HG02678 (cell line): ENCODE measurements around the gene PDIA5.
"Not testable (repeated sequence)": the region's sequence is repeated elsewhere in the genome, so short reads cannot be mapped to it uniquely, and the experiment has no call there.

Experiments used
- ATAC-seq: cut with Tn5 transposase; IDR thresholded peaks from one replicate; pipeline ENCODE4 v1.9.1; 2021; ENCODE audit warnings: mild to moderate bottlenecking, moderate library complexity; ENCODE audit not compliant: unreplicated experiment

The PDIA5 gene

GRCh38 chr3:123141276-123141675 is 74.5 kb downstream of the PDIA5 start:
- no peak for ATAC-seq

DNA sequence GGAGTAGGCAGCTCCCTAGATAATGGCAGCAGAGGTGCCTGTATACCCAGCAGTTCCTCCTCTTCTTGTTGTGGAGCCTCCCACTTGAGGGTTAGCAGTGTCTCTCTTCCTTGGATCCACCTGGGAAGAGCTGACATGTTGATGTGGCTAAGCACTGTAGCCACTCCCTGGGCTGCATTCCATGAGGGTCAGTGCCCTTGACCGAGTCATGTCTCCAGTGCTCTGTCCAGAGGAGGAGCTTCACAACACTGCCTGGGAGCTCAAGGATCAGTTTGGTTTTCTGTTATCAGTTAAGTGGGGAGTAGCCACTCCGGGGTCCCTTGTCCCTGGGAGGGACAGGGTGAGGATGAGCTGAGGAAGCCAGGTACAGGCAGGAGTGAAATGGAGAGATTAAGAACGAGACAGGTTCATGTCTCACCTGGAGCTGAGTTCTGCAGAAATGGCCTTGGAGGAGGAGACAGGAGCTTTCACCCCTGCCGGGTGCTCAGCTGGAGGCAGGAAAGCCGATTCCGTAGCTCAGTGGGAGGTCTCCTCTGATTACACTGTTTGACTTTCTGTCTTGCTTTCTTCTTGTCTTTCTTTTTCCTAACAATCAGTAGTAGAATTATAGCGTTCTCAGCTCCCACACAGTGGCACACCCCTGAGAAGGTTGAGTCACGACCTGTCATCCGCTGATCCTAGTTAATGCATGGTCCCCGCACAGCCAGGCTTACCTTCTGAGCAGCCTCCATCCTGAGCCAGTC is 77.0 kb downstream of the PDIA5 start:
- no peak for ATAC-seq

- ATAC-seq: no peak
Observed at GRCh38 chr3:123147754-123148535, 81.1 kb downstream of the PDIA5 start.

GRCh38 chr3:123148772-123149171 is 81.9 kb downstream of the PDIA5 start:
- ATAC-seq: no peak

GRCh38 chr3:123149525-123149924 is 82.7 kb downstream of the PDIA5 start:
- ATAC-seq: no peak

- ATAC-seq: no peak
Observed at GRCh38 chr3:123150449-123151215, 83.8 kb downstream of the PDIA5 start.

- no peak for ATAC-seq
Observed at GRCh38 chr3:123151251-123151705, 84.5 kb downstream of the PDIA5 start.

DNA sequence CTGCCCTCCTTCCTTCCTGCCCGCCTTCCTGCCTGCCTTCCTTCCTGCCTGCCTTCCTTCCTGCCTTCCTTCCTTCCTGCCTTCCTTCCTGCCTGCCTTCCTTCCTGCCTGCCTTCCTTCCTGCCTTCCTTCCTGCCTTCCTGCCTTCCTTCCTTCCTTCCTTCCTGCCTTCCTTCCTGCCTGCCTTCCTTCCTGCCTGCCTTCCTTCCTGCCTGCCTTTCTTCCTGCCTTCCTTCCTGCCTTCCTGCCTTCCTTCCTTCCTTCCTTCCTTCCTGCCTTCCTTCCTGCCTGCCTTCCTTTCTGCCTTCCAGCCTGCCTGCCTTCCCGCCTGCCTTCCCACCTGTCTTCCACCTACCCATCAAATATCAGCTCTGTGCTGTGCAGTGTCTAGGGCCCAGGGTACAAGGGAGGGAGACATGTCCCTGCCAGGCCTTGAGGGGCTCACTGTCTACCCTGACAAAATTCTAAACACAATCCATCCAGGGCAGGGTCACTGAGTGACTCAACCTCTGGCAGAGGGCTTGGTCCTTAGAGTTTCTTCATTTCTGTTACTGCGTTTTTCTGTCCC is 85.1 kb downstream of the PDIA5 start:
- not testable (repeated sequence) for ATAC-seq

DNA sequence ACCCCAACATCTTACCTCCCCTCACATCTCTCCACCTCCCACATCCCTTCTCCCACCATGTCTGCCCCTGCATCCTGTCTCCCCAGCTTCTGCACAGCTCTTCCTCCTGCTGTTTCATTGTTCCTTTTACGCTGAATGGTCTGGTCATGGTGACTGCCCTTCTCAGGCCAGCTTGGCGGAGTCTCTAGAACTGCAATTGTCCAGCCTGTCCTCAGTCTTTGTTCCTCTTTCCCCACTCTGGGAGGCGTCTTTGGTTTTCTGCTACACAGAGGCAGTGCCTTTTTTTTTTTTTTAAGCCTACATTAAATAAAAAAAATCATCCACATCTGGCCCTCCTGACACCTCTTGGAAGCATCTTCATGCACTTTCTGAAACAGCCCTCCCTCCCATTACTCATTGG is 85.9 kb downstream of the PDIA5 start:
- no peak for ATAC-seq

GRCh38 chr3:123153125-123154019 is 86.5 kb downstream of the PDIA5 start:
- ATAC-seq: no peak

DNA sequence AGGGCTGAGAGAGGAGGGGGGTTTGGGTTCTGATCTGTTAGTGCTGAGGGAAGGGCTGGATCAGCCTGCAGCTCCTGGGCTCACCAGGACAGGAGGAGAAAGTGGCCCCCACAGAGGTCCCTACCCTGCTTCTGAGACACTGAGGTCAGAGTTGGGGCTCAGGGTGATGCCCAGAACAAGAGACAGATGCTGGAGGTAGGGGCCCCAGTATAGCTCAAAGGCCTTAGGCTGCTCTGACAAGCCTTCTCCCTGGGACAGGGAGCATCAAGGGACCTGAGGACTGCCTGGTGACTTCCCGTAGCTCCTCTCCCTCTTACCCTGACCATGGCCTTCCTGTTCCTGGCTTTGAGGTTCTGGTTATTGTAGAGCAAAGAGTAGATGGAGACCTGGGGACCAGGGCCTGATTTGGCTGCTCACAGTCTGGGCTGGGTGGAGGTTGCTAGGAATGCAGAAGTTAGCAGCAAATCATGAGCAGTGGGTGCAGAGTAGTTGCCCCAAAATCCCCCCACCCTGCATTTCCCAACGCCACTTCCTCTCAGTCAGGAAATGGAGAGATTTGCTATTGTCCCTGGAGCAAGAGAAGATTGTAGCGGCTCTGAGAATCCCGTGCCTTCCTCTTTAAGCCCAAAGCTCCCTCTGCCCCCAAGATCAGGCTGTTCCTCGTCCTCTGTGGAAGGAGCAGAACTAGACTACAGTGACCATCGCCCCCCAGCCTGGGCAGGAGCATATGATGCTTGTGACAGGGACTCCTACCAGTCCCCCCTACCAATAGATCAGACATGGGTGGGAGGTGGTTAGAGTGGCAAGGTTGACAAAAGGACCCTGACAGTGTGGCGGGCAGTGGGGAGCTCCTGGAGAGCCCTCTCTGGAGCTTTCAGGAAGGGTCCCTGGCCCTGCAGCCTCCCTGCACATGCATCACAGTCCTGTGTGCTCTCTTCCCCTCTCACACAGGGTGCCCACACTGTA is 87.5 kb downstream of the PDIA5 start:
- no peak for ATAC-seq

DNA sequence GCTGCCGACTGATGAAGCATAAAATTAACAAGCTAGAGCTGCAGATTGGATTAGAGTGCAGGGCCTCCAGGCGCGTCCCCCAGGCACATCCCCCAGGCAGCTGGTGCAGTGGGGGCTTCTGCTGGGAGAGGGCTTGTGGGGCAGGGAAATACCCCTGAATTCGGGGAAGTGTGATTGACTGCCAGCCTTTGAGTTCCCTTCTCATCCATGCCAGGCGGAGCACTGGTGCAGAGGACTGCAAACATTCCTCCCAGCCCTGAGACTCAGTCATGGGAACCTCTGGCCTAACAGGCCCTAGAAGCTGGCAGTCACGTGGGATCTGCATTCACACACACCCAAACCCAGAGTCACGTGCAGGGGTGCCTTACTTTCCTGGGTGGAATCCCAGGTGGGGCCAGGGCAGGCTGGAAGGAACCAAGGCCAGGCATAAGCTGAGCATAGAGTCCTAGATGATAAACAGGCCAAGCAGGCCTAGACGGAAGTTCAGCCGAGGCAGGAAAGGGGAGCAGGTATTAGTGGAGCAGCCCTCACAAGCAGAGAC is 88.7 kb downstream of the PDIA5 start:
- no peak for ATAC-seq

DNA sequence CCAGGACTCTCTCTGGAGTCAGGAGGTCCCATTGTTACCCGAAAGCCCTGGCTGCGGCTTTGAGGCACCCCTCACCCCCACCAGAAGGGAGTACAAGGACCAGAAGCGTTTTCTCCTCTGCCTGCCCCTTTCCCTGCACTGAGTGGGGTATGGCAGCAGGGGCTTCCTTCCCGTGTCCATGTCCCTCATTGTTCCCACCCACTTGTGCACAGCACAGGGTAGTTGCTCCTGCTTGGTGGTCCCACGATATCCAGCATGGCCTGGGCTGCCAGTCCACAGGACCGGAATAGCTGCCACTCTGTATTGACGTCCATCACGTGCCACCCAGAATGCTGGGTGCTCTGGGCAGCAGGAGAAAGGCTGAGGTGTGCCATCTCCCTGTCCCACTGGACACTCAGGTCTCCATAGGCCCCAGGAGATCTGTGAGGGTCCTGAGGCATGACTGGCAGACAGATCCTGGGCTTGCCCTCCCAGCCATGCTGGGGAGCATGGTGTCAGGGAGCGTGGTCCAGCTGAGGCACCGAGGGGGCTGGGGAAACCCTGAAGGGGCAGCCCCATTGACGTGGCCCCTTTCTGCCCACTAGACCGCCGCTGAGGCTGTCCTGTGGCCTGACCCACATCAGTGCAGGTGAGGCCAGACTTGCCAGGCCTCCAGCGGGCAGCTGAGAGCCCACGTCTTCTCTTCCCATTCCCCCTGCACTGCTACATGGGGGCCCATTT is 89.6 kb downstream of the PDIA5 start:
- ATAC-seq: no peak

- no peak for ATAC-seq
Observed at GRCh38 chr3:123157209-123157597, 90.4 kb downstream of the PDIA5 start.

- no peak for ATAC-seq
Observed at GRCh38 chr3:123157598-123158287, 90.9 kb downstream of the PDIA5 start.

- ATAC-seq: no peak
Observed at GRCh38 chr3:123158330-123158729, 91.5 kb downstream of the PDIA5 start.

GRCh38 chr3:123158899-123159390 is 92.1 kb downstream of the PDIA5 start:
- no peak for ATAC-seq
